IPS DF 6.9 (cell line): ENCODE data around the gene TNS1.

Source experiments
- DNase-seq: peaks from one replicate; pipeline ENCODE4 v3.0.0-alpha.2; 2013; ENCODE audit warnings: low read depth, low spot score
- H3K27ac ChIP-seq: one replicate; pipeline ENCODE4 v1.5.1; 2013; ENCODE audit warnings: low read length, control low read depth
- H3K27me3 ChIP-seq: 2 replicates; pipeline ENCODE4 v1.6.1; 2013; ENCODE audit warnings: mild to moderate bottlenecking, low read length; ENCODE audit not compliant: control insufficient read depth, insufficient read depth
- H3K36me3 ChIP-seq: 2 replicates; pipeline ENCODE4 v1.6.1; 2013; ENCODE audit warnings: low read length; ENCODE audit not compliant: control insufficient read depth, insufficient read depth
- H3K4me1 ChIP-seq: 2 replicates; pipeline ENCODE4 v1.6.1; 2013; ENCODE audit warnings: low read length; ENCODE audit not compliant: control insufficient read depth, insufficient read depth
- H3K4me3 ChIP-seq: 2 replicates; pipeline ENCODE4 v1.5.1; 2013; ENCODE audit warnings: mild to moderate bottlenecking, low read length
- H3K9me3 ChIP-seq: 2 replicates; pipeline ENCODE4 v1.6.1; 2013; ENCODE audit warnings: low read length, inconsistent platforms; ENCODE audit not compliant: control insufficient read depth, insufficient read depth
- WGBS: extraction: QIAGEN DNeasy Blood & Tissue Kit; methylation state at CpG from one replicate; pipeline ENCODE4 v1.1.7; 2013; ENCODE audit warnings: mixed read lengths, missing lambda C conversion rate; ENCODE audit not compliant: insufficient read length, insufficient coverage; 5-methylcytosine and 5-hydroxymethylcytosine counted together

The TNS1 gene

DNA sequence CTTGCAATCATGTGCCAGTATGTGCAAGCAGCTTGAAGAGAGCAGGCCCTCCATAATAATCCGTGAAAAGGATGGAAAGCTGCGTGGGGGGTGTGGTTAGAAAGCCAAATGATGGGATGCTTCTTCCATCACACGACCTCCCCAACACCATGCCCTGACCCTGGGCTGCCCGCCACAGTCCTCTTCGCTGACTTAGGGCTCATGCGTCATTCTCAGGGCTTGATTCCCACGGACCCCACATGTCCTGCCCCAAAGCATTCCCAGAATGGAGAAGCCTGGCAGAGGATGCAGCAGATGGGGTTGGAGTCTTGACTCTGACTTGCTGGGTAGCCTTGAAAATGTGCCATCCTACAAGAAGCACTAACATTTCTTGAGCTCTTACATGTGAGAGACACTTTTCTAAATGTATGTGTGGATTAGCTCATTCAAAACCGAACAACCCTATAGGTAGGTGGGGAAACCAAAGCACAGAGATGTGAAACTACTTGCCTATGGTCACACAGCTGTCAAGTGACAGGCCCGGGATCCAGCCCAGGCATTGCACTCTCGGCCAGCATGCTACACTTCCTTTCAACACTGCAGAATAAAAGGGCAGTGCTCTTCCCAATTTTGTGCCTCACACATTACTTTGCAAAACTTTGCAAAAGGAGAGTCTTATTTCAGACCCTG, 3.7 kb downstream of the TNS1 start:
- Histone ChIP-seq H3K4me3 (no peak overlapping the region), H3K27ac (no peak overlapping the region), H3K27me3 (no peaks in the 10 kb centered on the region), H3K9me3 (no peaks in the 10 kb centered on the region), H3K4me1 (0 out of 2 replicates have a peak, but pooled peaks cover 3% of the 10 kb centered on the region), H3K36me3 (no peaks in the 10 kb centered on the region)
- WGBS, result no CpG with 5 or more reads among the region's 10 CpGs
- DNase-seq, result no peak

DNA sequence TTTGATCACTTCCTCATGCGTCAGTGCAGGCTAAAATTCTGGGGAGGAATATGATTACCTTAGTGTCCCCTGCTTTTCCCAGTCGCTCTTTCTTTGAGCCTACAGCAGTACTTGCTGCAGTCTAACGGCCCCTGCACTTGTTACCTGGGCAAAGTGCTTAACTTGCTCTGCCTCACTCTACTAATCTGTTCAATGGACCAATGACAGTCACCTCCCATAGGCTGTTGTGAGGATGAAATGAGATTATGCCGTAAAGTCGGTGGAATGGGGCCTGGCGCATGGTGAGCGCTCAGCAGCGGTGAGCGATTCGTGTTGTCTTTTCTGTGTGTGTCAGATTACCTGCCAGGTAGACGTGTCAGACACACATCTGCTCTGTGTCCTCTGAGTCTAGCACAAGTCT, 5.3 kb downstream of the TNS1 start:
- WGBS, result no CpG with 5 or more reads among the region's 11 CpGs
- H3K27ac ChIP-seq, result no peak overlapping the region
- H3K27me3 ChIP-seq, result no peaks in the 10 kb centered on the region
- H3K36me3 ChIP-seq, result no peaks in the 10 kb centered on the region
- no peaks in the 10 kb centered on the region for H3K4me1 ChIP-seq
- H3K4me3 ChIP-seq, result no peak overlapping the region
- H3K9me3 ChIP-seq, result no peaks in the 10 kb centered on the region
- no peak for DNase-seq

- no peak for DNase-seq
- WGBS, result no CpG with 5 or more reads among the region's 7 CpGs
- Histone ChIP-seq H3K9me3 (no peaks in the 10 kb centered on the region), H3K4me3 (no peak overlapping the region), H3K36me3 (no peaks in the 10 kb centered on the region), H3K4me1 (no peaks in the 10 kb centered on the region), H3K27ac (no peak overlapping the region), H3K27me3 (no peaks in the 10 kb centered on the region)
Measured at GRCh38 chr2:217996361-217996760, 6.4 kb downstream of the TNS1 start.

DNA sequence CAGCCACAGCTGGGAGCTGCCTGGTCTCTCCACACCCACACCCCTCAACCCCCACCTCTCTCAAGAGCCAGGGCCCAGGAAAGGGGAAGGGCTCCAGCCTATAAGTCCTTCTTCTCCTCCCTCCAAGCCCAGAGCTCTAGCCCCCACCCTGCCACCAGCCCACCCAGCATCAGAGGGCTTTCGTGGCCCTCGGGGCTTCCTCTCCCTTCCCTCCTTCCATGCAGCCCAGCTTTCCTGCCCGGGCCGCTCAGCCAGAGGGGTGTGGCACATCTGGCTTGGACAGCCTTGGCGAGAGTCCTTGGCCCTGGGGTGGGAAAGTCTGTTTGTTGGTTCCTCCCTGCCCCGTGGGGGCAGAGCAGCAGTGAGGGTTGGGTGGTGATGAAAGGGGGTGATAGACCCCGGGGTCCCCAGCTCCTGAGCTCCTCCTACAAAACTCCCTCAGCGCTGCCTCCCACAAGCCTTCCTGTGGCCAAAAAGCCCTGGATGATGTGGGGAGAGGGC, 7.0 kb downstream of the TNS1 start:
- Histone ChIP-seq H3K36me3 (no peaks in the 10 kb centered on the region), H3K4me3 (no peak overlapping the region), H3K4me1 (no peaks in the 10 kb centered on the region), H3K27ac (no peak overlapping the region), H3K27me3 (no peaks in the 10 kb centered on the region), H3K9me3 (no peaks in the 10 kb centered on the region)
- DNase-seq, result no peak
- WGBS, result no CpG with 5 or more reads among the region's 8 CpGs

GRCh38 chr2:217994776-217995274, 8.0 kb downstream of the TNS1 start:
- H3K9me3 ChIP-seq, result no peaks in the 10 kb centered on the region
- H3K4me1 ChIP-seq, result no peaks in the 10 kb centered on the region
- no peaks in the 10 kb centered on the region for H3K27me3 ChIP-seq
- H3K4me3 ChIP-seq, result no peak overlapping the region
- H3K27ac ChIP-seq, result no peak overlapping the region
- no CpG with 5 or more reads among the region's 4 CpGs for WGBS
- no peak for DNase-seq
- H3K36me3 ChIP-seq, result no peaks in the 10 kb centered on the region

- no CpG with 5 or more reads among the region's 6 CpGs for WGBS
- Histone ChIP-seq H3K36me3 (no peaks in the 10 kb centered on the region), H3K27me3 (no peaks in the 10 kb centered on the region), H3K4me1 (no peaks in the 10 kb centered on the region), H3K4me3 (no peak overlapping the region), H3K9me3 (no peaks in the 10 kb centered on the region), H3K27ac (no peak overlapping the region)
- DNase-seq, result no peak
Measured at GRCh38 chr2:217993817-217994463, 8.9 kb downstream of the TNS1 start.

GRCh38 chr2:217993138-217993537, 9.7 kb downstream of the TNS1 start:
- Histone ChIP-seq H3K4me1 (peaks cover 2% of the 10 kb centered on the region; the same call in 1 of the 2 replicates), H3K27ac (no peak overlapping the region), H3K9me3 (no peaks in the 10 kb centered on the region), H3K27me3 (no peaks in the 10 kb centered on the region), H3K36me3 (no peaks in the 10 kb centered on the region), H3K4me3 (no peak overlapping the region)
- DNase-seq, result no peak
- no CpG with 5 or more reads among the region's 6 CpGs for WGBS

DNA sequence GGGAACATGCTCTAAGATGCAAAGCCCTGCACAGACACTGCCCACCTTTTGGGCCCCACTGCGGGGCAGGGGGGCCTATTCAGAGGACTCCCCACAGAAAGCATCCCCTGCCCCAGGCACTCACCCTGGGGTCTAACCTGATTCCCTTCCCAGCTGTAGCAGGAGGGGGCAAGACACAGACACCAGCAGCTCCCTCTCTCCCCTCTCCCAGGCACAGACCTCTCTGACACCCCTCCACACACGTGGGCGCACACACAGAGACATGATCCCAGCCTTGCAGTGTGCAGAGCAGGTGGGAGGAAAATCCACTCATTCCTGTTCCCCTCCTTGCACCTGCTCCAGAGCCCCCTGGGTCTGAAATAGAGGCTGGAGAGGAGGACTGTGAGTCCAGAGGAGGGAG, 10.7 kb downstream of the TNS1 start:
- H3K36me3 ChIP-seq, result no peaks in the 10 kb centered on the region
- no peak overlapping the region for H3K27ac ChIP-seq
- no peak for DNase-seq
- H3K27me3 ChIP-seq, result no peaks in the 10 kb centered on the region
- no peaks in the 10 kb centered on the region for H3K9me3 ChIP-seq
- WGBS, result no CpG with 5 or more reads among the region's 3 CpGs
- no peak overlapping the region for H3K4me3 ChIP-seq
- peaks cover 5% of the 10 kb centered on the region; the same call in 1 of the 2 replicates for H3K4me1 ChIP-seq

DNA sequence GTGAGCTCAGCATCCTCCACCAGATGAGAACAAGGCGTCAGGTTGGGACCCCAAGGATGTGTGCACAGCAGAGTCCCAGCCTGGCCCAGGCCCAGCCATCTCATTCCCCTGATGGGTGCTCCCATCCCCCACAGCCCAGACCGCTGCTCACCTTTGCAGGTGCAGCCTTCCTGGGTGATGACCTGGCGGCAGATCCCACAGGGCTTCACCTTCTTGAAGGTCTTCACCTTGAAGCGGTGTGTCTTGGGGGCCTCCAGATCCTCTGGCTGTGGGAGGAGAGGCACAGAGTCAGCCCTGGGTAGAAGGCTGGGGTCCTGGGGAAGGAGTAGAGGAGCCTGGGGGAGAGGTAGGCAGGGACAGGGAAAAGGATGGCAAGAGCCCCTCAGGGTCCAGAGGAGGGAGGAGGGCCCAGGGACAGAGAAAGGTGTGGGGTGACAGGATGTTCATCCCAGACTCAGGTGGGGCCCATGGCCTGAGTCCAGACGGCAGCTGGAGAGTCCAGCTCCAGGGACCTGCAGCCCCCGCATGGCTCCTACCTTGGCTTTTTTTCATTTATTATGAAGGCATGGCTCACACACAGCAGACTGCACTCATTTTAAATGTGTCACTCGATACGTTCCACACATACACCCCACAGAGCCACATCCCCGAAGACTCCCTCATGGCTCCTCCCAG, 11.9 kb downstream of the TNS1 start:
- H3K27ac ChIP-seq, result no peak overlapping the region
- no peaks in the 10 kb centered on the region for H3K27me3 ChIP-seq
- peaks cover 5% of the 10 kb centered on the region; the same call in 1 of the 2 replicates for H3K4me1 ChIP-seq
- DNase-seq, result no peak
- no peaks in the 10 kb centered on the region for H3K9me3 ChIP-seq
- H3K4me3 ChIP-seq, result no peak overlapping the region
- H3K36me3 ChIP-seq, result no peaks in the 10 kb centered on the region
- WGBS, result no CpG with 5 or more reads among the region's 9 CpGs

- DNase-seq, result no peak
- no peaks in the 10 kb centered on the region for H3K36me3 ChIP-seq
- WGBS, result 100% methylated on average over 1 of the region's 3 CpGs
Measured at GRCh38 chr2:217990389-217990788, 12.4 kb downstream of the TNS1 start.

More at GRCh38 chr2:217990389-217990788, 12.4 kb downstream of the TNS1 start:
- no peaks in the 10 kb centered on the region for H3K9me3 ChIP-seq
- no peaks in the 10 kb centered on the region for H3K27me3 ChIP-seq
- H3K27ac ChIP-seq, result no peak overlapping the region
- peaks cover 5% of the 10 kb centered on the region; the same call in 1 of the 2 replicates for H3K4me1 ChIP-seq
- H3K4me3 ChIP-seq, result no peak overlapping the region
